Activated CD8-positive, alpha-beta memory T cell treated with anti-CD3 and anti-CD28 coated beads, Interleukin-2, amount 50 U/mL, for 48 hours (primary cell): ENCODE data around the gene PNMT.
"Not testable (repeated sequence)": the region's sequence is repeated elsewhere in the genome, so short reads cannot be mapped to it uniquely, and the experiment has no call there.

ENCODE experiments used
- DNase-seq: peaks from one replicate; pipeline ENCODE4 v3.0.0-alpha.2; 2020

Gene PNMT

DNA sequence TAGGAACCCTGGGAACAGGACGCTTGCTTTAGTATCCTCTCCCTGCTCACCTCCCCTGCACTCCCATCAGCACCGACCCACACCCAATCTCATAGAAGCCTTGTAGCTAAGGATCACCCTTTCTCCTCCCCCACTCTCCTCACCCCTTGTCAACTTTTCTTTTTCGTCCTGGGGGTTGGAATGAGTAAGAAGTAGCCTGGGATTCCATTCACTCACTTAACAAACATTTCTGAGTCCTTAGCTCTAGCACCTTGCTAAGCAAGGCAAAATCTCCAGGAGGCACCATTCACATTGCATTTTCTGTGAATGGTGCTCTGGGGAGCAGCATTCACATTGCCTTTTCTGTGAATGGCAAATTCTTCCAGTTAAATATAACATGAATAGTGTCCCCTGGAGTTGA, 20.7 kb downstream of the PNMT start:
- DNase-seq, result no peak

DNA sequence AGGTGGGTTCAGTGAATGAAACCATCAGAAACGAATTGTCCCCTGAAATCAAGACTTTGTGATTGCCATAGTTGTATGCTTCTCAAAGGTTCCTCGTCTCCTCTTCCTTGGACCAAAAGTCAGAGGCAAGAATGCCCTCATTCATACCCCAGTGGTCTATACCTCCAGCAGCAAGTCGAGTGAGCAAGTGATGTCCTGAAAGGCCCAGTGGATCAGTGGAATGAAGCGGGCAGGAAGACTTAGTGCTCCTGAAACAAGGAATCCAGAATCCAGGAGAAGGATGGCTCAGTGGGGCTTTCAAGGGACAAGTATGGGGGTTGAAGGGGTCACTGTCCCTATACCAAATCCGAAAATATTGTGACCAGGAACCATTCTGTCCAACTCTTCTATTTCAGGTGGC, 26.3 kb downstream of the PNMT start:
- no peak for DNase-seq

DNA sequence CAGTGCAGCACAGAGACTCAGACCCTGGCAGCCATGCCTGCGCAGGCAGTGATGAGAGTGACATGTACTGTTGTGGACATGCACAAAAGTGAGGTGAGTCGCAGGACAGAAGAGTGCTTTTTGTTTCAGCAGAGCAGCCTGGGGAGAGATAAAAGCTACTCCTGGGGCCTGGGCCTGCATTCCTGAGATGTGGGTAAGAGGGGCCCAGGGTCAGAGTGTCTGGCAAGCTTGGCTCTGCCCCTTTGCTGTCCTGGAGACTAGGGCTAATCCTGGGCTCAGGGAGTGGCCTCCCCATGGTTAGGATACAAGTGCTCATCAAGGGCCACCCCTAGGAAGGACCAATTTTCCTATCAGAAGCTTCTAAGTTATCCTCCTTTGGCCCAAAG, 26.8 kb downstream of the PNMT start:
- DNase-seq, result no peak

DNA sequence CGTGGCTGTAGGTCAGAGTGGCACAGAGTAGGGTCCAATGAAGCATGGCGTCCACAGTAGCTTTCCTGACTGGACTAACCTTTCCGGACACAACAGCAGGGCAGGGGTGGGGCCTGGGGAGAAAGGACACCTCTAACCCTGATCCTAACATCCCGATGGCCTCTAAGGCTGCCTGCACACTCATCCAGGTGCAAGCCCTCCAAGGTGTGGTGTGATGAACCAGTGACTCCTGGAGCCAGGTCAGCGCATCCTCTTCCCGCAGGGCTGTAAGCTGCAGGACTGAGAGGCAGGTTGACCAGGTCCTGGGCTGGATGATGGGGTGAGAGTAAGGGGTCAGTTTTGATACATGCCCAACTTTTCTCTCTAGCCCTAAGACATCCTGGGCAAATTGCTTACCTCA, 28.5 kb downstream of the PNMT start:
- DNase-seq, result no peak

DNA sequence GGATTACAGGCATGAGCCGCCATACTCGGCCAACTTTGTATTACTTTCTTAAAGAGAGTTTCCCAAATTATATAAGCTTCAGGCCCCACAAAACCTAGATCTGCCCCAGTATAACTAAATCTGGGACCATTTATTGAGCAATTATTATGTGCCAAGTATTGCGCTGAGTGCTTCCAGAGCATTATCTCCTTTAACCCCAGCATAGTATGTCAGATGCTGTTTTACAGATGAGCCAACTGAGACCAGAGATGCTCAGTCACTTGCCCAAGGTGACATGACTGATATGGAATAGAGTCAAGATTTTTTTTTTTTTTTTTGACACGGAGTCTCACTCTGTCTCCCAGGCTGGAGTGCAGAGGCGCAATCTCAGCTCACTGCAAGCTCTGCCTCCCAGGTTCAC, 29.7 kb downstream of the PNMT start:
- DNase-seq, result no peak

DNA sequence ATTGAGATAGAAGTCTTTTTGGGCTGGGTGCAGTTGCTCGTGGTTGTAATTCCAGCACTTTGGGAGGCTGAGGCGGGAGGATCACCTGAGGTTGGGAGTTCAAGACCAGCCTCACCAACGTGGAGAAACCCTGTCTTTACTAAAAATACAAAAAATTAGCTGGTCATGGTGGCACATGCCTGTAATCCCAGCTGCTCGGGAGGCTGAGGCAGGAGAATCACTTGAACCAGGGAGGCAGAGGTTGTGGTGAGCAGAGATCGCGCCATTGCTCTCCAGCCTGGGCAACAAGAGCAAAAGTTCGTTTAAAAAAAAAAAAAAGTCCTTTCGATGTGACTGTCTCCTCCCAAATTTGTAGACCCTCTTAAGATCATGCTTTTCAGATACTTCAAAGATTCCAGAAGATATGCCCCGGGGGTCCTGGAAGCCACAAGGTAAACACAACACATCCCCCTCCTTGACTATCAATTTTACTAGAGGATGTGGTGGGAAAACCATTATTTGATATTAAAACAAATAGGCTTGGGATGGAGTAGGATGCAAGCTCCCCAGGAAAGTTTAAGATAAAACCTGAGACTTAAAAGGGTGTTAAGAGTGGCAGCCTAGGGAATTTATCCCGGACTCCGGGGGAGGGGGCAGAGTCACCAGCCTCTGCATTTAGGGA, 31.0 kb downstream of the PNMT start:
- DNase-seq, result not testable (repeated sequence)

DNA sequence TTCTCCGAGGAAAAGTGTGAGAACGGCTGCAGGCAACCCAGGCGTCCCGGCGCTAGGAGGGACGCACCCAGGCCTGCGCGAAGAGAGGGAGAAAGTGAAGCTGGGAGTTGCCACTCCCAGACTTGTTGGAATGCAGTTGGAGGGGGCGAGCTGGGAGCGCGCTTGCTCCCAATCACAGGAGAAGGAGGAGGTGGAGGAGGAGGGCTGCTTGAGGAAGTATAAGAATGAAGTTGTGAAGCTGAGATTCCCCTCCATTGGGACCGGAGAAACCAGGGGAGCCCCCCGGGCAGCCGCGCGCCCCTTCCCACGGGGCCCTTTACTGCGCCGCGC, 31.5 kb downstream of the PNMT start, which contains the start of gene ERBB2:
ERBB2 (plus strand) TSS at position 247 of the 330 bp plus-strand sequence. CDS start 175 bp downstream, outside the sequence.
- no peak for DNase-seq

DNA sequence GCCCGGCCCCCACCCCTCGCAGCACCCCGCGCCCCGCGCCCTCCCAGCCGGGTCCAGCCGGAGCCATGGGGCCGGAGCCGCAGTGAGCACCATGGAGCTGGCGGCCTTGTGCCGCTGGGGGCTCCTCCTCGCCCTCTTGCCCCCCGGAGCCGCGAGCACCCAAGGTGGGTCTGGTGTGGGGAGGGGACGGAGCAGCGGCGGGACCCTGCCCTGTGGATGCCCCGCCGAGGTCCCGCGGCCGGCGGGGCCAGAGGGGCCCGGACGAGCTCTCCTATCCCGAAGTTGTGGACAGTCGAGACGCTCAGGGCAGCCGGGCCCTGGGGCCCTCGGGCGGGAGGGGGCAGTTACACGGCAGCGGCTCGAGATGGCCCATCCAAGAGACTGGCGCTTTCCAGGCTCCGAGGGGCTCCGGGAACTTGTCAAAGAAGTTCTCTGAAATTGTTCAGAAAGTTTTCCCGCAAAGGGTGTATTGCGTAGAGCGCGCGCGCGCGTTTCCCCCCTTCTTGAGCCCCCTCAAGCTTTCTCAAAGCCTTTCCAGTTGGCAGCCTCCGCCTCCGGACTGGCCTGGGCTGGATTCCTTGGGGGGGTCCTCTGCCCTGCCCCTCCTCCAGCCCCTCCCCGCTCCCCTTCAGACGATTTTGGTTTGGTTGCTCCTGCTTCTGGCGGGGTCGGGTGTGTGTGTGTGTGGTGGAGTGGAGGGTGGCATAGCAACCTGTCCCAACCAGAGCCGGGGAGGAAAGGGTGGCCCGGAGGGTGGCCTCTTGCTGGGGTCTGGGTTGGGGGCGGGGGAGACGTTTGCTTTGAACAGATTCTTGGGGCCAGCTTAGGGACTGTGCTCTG, 32.1 kb downstream of the PNMT start:
- no peak for DNase-seq

DNA sequence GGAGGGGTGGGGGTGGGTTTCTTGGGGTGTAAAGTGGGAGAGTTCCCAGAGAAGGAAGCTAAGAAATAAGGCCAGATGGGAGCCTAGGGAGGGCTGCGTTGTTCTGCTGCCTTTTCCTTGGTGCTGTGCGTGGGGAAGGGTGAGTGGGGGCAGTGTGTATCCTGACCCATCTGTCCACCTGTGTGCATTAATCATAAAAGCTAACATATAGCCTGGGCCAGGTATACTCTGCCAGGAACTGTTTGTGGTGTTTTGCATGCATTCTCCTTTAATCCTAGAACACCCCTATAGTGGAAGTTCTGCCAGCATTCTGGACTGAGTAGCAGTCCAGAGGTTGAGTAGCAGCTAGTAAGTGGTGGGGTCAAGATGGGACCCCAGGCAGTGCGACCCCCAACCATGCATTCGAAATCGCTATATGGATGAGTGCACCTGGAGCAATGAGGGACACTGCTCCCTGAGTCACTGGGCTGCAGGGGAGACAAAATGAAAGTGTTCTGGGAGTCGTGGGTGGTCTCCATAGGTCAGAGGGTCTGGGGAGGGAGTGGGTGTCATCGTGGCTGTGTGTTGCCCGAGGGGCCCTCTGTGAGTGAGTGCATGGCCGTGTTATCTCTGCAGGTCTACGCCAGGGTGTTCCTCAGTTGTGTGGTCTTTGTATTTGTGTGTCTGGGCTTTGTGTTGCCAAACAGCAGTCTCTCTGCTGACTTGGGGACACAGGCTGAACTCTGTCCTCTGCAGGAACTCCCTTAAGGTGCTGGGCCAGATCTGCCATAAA, 32.9 kb downstream of the PNMT start:
- no peak for DNase-seq

DNA sequence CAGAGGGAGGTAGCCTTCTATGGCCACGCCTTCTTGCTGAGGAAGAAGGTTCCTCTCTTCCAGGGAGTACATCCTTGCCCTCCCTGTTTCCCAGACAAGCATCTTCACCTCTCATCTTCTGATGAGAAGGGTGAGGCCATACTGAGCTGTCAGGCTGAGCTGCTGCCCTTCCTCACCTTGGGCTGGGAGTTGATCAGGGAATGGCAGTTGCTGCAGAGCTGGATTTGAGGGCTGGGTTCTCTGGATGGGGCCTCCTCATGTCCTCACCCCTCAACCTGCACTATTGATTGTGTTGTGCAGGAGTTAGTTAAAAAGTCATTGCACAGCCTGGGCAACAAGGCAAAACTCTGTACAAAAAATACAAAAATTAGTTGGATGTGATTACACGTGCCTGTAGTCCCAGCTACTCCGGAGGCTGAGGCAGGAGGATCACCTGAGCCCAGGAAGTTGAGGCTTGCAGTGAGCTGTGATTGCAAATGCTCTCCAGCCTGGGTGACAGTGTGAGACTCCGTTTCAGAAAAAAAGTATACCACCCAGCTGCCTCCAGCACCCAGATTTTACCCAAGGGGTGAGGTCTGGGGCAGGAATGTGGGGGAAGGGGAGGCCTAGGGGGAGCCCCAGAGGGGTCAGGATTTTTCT, 33.6 kb downstream of the PNMT start:
- no peak for DNase-seq

DNA sequence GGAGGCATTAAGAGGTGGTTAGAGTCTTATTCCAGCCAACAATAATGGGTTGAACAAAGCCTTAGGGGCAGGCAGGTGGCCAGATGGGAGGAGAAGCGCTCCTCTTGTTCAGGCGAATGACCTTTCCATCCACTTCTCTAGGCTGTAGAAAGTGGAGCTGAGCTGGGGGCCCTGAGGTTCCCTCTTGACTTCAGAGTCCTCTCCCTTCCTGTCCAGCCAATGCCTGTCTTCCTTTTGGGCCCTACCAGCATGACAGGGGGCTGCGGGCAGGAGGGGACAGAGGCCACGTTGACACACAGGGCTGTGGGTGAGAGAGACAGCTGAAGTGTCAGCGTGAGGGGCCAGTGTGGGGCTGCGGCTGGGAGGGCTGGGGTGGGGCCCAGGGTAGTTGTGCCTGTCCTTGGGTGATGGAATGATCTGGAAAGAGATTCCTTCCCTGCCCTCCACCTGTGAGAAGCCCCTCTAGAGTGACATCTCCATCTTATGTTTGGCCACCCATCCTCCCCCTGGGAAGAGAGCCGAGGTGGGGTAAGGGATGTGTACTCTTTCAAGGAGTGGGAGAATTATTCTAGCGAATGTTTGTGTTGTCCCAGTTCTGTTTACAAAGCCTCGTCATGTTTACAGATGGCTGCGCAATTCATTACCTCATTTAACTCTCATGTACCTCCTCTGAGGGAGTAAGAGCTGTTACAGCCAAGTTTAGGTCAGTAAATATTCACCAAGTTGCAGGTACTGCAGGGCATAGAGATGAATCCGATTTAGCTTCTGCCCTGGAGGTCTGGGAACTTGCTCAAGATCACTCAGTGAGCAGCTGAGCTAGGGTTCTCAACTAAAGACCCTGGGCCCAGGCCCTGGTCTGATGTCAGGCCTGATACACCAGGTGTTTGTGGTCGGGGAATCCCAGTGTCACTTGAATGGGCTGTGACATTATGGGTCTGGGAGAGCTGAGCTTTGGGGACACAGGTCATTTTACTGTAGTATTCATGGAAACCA, 34.9 kb downstream of the PNMT start:
- no peak for DNase-seq

DNA sequence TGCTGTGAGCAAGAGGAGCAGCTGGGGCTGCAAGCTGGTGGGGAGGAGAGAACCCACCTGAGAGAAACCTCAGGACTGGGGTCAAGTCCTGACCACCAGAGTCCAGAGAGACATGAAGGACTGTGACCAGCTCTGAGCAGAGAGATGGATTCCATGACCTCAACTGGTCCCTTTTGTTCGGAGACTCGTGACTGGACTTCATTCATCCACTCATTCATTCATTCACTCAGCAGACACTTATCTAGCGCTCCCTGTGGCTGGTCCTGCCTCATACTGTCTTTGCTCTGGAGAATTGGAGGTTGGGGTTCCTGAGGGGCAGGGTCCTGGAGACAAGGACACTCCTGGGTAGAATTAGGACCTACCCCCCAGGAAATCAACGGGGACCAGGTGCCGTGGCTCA, 35.7 kb downstream of the PNMT start:
- DNase-seq, result no peak

DNA sequence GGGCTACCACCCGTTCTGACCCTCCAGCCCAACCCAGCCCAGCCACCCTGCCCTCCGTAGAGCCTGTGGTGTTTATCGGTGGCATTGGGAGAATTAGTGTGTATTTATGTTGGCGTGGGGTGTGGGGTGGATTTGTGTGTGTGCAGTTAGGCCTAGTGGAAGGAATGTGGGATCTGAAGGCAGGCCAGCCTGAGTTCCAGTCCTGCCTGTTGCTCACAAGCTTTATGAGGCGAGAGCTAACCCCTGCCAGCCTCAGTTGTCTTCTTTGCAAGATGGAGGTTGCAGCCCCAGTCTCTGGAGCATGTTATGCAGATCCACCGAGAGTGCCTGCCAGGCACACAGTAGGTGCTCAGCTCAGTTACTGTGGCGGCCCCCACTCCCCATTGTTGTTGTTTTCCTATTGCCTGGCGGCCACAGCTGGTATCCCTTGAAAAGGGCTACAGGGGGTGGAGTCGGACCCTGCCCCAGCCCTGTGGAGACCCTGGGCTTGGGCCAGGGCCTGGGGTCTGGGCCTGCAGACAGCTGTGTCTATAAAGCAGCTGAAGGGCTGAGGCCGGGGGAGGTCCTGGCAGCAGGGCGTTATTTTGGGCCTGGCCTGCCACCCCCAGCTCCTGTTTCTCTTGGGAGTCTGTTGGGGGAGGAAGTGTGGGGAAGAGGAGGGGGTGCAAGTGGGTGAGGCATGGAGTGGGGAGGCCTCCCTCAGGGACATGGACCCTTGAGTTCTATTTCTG, 36.7 kb downstream of the PNMT start:
- DNase-seq, result no peak

DNA sequence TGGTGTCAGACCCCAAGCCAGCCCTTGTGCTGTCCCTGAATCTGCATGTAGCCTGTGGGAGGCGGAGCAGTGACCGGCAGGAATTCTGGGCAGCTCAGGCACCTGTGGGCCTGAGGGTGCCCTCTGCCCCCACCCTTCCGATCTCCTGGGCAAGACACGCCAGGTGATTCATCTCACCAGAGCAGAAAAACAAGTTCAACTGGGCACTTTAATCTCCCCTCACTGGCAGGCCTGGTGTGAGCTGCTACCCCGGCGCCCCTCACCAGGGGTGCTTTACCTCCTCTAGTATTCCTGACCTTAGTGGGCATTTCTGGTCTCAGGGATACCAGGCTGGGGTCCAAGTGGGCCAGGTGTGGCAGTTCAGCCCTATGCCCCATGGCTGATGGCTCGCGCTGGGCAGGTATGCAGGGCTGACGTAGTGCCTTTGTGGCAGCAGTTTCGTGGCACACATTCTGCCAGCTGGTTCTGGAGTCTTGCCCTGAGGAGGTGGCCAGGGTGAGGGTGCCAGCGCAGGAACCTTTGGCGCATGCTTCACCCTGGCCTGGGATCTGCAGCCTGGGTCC, 37.6 kb downstream of the PNMT start:
- DNase-seq, result no peak

DNA sequence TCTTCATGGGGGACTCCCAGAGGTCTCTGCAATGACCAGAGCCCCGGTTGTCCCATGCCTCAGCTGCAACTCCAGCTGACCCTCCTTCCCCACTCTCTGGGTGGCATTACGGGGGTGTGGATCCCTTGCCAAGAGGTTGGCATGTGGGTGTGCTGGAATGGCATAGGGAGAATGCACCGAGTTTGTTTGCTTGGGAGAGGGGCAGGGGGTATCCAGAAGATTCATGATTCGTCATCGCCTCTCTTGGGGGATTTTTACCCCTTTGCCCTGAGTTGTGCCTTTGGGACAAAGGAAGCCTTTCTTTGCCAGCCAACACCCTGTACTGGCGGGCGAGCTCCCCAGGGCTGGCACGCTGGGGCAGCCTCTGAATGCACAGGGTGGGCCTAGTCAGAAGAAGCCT, 38.1 kb downstream of the PNMT start:
- DNase-seq, result no peak

DNA sequence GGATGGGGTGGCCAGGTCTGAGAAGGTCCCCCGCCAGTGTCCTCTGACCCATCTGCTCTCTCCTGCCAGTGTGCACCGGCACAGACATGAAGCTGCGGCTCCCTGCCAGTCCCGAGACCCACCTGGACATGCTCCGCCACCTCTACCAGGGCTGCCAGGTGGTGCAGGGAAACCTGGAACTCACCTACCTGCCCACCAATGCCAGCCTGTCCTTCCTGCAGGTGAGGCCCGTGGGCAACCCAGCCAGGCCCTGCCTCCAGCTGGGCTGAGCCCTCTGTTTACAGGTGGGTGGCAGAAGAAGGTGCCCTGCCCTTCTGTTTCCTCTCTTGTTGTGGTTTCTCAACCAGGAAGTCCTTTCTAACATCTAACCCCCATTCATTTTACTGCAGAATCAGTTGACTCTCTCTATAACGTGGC, 38.7 kb downstream of the PNMT start:
- no peak for DNase-seq

DNA sequence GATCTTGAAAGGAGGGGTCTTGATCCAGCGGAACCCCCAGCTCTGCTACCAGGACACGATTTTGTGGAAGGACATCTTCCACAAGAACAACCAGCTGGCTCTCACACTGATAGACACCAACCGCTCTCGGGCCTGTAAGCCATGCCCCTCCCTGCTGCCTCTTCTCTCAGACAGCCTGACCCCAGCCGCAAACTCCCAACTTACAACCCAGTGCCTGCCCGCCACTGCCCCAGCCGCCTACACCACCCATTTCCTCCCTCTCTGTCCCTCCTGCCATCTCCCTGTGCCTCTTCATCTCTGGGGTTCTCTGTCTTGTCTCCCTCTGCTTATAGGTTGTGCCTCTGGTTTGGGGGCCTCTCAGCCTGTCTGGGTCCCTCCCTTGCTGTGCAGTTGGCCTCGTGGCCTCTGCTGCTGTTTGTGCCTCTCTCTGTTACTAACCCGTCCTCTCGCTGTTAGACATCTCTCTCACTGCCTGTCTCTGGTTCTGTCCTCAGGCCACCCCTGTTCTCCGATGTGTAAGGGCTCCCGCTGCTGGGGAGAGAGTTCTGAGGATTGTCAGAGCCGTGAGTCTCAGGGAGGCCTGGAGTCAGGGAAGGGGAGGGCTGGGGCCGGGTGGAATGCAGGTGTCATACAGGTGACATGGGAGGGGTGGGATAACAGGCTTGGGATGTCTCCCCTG, 41.2 kb downstream of the PNMT start:
- DNase-seq, result no peak

DNA sequence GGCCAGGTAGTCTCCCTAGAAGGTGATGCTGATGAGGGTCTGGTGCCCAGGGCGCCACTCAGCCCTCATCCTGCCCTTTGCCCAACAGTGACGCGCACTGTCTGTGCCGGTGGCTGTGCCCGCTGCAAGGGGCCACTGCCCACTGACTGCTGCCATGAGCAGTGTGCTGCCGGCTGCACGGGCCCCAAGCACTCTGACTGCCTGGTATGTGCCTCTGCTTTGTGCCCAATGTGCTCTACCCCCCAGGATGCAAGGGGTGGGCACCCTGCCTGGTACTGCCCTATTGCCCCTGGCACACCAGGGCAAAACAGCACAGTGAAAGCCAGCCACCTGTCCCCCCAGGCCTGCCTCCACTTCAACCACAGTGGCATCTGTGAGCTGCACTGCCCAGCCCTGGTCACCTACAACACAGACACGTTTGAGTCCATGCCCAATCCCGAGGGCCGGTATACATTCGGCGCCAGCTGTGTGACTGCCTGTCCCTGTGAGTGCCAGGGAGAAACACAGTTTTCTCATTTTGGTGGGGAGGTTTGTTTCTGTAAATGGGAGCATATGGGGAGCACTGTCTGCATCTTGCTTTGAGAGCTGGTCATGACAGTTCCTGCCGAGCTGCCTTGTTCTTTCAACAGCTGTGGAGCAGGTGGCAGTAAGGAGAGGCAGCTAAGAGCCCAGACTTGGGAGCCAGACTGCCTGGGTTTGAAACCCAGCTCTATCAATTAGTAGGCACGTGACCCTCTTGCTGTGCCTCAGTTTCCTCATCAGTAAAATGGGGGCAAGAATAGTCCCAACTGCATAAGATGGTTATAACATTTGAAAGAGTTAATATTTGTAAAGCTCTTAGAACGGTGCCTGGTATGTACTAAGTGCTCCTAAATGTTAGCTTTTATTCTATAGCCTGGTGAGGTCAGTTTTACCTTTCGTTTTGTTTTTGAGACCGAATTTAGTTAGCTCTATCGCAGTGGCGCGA, 42.0 kb downstream of the PNMT start:
- DNase-seq, result no peak

DNA sequence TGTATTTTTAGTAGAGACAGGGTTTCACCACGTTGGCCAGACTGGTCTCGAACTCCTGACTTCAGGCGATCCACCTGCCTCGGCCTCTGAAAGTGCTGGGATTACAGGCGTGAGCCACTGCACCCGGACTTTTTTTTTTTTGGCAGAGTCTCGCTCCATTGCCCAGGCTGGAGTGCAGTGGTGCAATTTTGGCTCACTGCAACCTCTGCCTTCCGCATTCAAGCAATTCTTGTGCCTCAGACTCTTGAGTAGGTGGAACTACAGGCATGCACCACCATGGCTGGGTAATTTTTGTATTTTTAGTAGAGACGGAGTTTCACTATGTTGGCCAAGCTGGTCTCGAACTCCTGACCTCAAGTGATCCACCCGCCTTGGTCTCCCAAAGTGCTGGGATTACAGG, 42.8 kb downstream of the PNMT start:
- not testable (repeated sequence) for DNase-seq
